IPS DF 4.7 (cell line): ENCODE results near the gene EFEMP2.

Experiments
- DNase-seq: peaks from one replicate; pipeline ENCODE4 v3.0.0-alpha.2; 2013; ENCODE audit warnings: low spot score; ENCODE audit errors: extremely low read depth

The EFEMP2 gene

GRCh38 chr11:65885231-65885630 lies 12.6 kb upstream of the EFEMP2 start:
- DNase-seq: no peak

DNA sequence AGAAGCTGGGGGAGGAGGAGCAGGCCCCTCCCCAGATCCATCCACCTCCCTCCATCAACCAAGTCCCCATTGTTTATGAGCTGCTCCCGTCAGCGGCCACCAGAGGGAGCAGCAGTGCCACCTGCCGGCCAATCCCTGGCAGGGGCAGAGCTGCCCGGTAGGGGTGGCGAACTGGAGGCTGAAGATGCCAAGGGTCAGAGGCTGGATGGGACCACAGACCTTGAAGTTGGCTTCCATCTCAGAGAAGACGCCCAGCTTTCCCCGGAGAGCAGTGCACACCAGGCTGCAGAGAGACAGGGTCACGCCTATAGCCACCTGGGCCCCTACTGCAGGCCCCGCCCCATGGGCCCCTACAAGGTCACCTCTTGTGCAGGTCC lies 12.1 kb upstream of the EFEMP2 start:
- no peak for DNase-seq

DNA sequence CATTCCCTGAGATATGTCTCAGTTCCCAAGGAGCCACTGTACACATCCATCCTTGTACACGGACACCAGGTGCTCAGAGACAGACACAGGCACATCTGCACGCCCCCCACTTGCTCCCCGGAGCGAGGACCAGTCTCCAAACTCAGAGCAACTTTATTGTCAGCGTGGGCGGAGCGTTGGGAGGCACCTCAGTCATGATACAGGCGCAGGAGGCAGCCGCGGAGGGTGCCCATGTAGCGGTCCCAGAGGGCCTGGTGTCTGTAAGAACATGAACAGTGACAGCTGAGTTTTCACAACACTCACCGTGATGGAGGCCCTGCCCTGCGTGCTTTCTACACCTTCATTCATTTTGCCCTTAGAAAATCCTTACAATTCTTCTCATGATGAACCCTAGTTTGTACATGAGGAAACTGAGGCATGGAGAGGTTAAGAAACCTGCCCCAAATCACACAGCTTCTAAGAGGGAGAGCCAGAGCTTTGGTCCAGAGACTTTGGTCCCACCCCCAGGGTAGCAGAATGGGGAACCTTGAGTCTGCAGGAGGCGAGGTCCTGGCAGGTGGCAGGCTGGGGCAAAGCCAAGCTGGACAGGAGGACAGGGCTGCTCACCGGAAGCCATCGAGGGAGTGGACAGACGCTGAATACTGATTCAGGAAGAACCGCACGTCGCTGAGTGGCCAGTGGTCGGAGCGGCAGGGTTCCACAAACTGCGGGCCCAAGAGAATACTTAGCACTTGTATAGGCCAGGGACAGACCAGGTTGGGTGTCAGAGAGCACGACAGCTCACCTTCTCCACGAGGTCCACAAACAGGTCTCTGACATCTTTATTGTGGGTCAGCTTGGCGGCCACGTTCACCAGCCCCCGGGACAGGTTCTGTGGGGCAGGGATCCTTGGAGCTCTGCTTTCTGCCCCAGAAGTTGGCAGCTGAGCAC lies 11.5 kb upstream of the EFEMP2 start:
- DNase-seq: no peak

- no peak for DNase-seq
Measured at GRCh38 chr11:65883058-65883761, 10.6 kb upstream of the EFEMP2 start.

DNA sequence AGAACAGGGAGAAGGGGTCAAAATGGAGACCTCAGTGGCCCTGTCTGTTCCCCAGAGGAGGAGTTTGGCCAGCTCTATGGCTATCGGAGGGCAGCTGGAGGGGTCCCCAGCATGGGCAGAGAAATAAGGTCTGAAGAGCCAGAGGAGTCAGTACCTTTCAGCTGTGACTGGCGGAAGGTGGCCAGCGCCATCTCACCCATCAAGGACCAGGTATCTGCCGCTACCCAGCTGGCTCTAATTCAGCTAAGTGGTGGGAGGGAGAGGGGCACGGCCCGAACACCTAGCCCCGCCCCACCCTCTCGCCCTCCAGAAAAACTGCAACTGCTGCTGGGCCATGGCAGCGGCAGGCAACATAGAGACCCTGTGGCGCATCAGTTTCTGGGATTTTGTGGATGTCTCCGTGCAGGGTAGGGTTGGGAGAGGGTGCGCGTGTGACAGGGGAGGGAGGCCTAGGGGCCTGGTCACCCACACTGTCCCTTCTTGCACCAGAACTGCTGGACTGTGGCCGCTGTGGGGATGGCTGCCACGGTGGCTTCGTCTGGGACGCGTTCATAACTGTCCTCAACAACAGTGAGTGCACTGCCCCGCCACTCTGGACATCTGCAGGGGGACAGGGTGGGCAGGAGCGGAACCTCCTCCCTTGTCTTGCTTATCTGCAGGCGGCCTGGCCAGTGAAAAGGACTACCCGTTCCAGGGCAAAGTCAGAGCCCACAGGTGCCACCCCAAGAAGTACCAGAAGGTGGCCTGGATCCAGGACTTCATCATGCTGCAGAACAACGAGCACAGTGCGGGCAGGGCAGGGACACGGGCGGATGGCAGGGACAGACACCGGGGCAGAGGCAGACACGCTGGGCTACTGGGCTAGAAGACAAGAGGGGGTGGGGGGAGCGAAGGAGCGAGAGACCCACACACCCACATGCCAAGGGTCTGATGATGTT lies 9.8 kb upstream of the EFEMP2 start:
- DNase-seq: no peak

DNA sequence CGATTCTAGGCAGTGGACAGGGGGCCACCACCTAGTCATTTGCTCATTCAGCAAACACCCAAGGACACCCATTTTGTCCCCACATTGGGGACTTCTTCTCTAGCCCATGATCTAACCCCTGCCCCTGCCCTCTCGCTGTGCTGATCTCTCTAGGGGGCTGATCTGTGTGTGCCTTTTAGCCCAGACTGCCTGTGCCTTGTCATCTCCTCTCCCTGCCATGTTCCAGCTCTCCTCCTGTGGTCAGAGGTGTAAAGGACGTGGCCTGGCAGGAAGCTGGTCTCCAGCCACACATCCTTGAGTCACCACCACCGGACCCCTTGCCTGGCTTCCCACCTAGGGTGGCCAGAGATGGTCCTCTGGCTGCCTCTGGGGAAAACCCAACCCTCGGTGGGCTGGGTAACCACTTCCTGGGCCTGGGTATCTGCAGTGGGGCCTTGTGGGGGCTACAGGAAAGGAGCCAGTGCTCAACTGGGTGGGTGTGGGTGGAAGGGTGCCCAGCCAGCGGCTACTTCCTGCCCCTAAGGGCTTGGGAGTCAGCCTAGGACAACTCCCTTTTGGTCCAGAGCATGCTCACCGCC lies 8.3 kb upstream of the EFEMP2 start:
- DNase-seq: no peak

- DNase-seq: no peak
Measured at GRCh38 chr11:65880027-65880426, 7.4 kb upstream of the EFEMP2 start.

DNA sequence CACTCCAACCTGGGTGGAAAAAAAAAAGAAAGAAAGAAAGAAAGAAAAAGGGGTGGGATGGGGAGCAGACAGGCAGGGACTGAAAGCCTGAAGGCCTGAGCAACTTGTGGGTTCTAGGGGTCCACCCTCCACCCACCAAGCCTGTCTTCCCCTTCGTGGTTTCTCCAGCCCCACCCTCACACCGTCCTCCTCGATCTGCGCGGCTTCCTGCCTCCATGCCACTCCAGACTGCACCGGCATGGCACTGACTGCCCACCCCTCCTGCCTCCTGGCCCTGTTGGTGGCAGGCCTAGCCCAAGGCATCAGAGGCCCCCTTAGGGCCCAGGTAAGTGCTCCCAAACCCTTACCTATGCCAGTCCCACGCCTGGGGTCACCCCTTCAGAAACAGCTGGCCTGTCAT lies 7.0 kb upstream of the EFEMP2 start, which contains the start of gene CTSW:
TSS of gene CTSW (plus strand) at position 221 of the 400 bp plus-strand sequence. CDS start at position 239, 18 bp downstream.
- no peak for DNase-seq

- DNase-seq: no peak
Measured at GRCh38 chr11:65873318-65874156, 937 bp upstream of the EFEMP2 start.

DNA sequence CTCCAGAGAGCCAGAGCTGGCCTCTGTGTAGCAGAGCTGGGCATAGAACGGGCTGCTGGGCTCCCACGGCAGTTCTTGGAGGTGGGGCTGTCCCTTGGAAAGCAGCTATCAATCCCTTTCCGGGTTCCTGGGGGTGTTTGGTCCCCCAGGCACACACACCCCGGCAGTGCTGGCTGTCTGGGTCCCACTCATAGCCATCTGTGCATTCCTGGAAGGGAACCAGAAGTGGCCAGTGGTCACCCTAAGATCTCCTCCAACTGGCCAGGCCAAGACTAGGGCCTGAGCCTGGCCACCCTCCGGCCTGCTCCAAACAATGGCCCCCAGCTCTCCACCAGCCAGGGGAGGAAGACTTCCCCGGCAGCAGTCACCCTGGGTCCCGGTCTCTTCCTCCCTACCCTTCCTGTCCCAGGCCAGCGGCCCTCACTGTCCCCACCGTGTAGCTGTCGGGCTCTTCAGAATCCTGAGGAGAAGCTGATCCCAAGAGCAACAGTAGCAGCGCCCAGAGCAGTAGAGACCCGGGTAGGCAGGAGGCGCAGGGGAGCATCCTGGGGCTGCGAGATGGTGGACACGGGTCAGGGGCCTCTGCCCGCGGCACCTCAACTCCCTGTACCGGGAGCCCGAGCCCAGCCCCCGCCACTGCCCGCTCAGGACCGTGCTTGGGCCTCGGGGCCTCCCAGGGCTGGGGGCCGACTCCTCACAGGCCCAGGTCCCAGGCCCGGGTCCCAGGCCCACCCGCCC lies 620 bp downstream of the EFEMP2 start:
- no peak for DNase-seq

GRCh38 chr11:65870706-65871681 lies 1.6 kb downstream of the EFEMP2 start:
- DNase-seq: no peak

DNA sequence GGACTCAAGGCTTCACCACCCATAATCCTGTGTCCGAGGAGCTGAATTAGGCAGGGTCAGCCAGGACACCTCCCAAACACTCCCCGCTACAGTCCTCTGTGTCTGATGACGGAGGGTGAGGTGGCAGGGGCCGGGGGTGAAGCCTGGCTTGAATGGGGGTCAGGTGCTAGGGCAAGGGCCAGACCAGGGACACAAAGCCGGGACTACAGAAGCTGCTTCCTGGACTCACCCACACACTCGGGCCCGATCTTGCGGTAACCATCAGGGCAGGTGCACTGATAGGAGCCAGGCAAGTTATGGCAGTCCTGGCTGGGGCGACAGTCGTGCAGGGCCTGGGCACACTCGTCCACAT lies 2.3 kb downstream of the EFEMP2 start:
- DNase-seq: no peak

DNA sequence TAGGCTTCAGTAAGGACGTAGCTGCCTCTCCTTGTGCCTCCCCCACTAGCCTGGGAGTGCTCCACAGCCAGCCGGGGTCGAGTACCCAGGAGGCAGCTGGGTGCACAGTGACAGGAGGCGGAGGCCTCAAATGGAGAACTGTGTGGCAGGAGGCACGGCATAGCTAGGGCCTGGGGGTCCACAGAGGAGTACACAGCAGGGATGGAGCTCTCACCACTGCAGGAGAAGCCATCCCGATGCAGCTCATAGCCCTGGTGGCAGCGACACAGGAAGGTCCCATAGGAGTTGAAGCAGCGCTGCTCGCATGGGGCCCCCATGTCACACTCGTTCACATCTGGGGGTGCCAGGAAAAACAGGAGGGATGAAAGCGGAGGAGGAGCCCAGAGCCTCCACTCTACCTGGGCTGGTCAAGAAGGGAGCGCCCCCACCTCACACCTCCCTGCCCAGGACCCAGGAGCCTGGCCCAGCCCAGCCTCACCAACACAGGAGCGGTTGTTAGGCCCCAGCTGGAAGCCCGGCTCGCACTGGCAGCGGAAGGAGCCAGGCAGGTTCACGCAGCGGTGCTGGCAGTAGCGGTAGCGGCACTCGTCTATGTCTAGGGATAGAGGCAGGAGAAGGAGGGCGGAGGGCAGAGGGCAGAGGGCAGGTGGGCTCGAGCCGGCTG lies 2.8 kb downstream of the EFEMP2 start:
- DNase-seq: no peak

- DNase-seq: no peak
Measured at GRCh38 chr11:65868907-65869306, 3.7 kb downstream of the EFEMP2 start.

- no peak for DNase-seq
Measured at GRCh38 chr11:65868076-65868667, 4.4 kb downstream of the EFEMP2 start.

GRCh38 chr11:65867284-65868071 lies 5.1 kb downstream of the EFEMP2 start:
- DNase-seq: no peak
